NB4 (cell line): ENCODE data around the gene NOS3.

Source experiments
- MYC ChIP-seq: IDR thresholded peaks from 2 replicates; pipeline ENCODE4 v1.6.1; 2011; ENCODE audit warnings: low read depth, low read length
- POLR2A ChIP-seq: IDR thresholded peaks from 2 replicates; pipeline ENCODE4 v1.6.1; 2011; ENCODE audit warnings: mild to moderate bottlenecking; ENCODE audit not compliant: insufficient read length; ENCODE audit errors: extremely low read depth
- TF ChIP-seq, protein P1 (sequence below): IDR thresholded peaks from one replicate; pipeline ENCODE4 v1.5.1; 2012; ENCODE audit warnings: low read depth, low read length
- TF ChIP-seq, protein P2 (sequence below): IDR thresholded peaks from 2 replicates; pipeline ENCODE4 v1.6.1; 2011; ENCODE audit warnings: low read depth, low read length

DNA sequence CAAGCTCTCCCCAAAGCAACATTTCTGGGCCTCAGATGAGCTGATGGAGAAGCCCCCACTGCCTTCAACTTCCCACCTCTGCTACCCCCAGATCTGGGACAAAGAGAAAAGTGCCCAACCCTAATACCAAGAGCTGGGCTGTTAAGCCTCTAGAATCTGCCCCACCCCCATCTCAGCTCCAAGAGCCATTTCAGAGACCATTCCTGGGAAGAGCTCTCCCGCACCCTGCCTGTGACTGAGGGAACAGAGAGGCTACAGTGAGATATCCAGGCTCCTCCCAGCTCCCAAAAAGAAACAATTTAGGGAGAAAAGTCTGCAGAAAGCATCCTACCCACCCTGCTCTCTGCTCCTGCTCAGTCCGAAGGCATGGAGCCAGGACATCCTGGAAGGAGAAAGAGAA, 10.2 kb upstream of the NOS3 start:
- TF ChIP-seq POLR2A (no peak), MYC (no peak)
- TF ChIP-seq, protein P1, sequence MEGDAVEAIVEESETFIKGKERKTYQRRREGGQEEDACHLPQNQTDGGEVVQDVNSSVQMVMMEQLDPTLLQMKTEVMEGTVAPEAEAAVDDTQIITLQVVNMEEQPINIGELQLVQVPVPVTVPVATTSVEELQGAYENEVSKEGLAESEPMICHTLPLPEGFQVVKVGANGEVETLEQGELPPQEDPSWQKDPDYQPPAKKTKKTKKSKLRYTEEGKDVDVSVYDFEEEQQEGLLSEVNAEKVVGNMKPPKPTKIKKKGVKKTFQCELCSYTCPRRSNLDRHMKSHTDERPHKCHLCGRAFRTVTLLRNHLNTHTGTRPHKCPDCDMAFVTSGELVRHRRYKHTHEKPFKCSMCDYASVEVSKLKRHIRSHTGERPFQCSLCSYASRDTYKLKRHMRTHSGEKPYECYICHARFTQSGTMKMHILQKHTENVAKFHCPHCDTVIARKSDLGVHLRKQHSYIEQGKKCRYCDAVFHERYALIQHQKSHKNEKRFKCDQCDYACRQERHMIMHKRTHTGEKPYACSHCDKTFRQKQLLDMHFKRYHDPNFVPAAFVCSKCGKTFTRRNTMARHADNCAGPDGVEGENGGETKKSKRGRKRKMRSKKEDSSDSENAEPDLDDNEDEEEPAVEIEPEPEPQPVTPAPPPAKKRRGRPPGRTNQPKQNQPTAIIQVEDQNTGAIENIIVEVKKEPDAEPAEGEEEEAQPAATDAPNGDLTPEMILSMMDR, result no peak
- TF ChIP-seq, protein P2, sequence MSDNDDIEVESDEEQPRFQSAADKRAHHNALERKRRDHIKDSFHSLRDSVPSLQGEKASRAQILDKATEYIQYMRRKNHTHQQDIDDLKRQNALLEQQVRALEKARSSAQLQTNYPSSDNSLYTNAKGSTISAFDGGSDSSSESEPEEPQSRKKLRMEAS, result no peak
